ENCODE data around the gene LHX3. TPM values are rescaled to one million over a fixed set of nuclear protein-coding genes. Genes with fewer than 3 reads are reported as not detected.

The LHX3 gene
- polyA plus RNA-seq (ENCODE audit: insufficient read length): not detected
- long read RNA-seq, donor 1: 0 reads
- long read RNA-seq, donor 2: 0 reads
- long read RNA-seq, donor 3: 0 reads
- long read RNA-seq, donor 4: 0 reads
- long read RNA-seq, donor 5: 0 reads
- long read RNA-seq, donor 6: 0 reads
- long read RNA-seq, donor 7: 0 reads
- long read RNA-seq, donor 8: 0 reads

- peak; percentile 34 for DNase-seq
These were observed at the start of gene LHX3 for GRCh38 chr9:136204838-136205706. Gene LHX3 (minus strand): TSS chr9:136205128. CDS start chr9:136205012, 116 bp downstream.

- DNase-seq: no peak
These were observed 48.6 kb upstream of the LHX3 start for GRCh38 chr9:136253246-136254130.

GRCh38 chr9:136252846-136253245 is 47.9 kb upstream of the LHX3 start:
- DNase-seq: no peak

- no peak for DNase-seq
These were observed 47.4 kb upstream of the LHX3 start for GRCh38 chr9:136252281-136252680.

DNA sequence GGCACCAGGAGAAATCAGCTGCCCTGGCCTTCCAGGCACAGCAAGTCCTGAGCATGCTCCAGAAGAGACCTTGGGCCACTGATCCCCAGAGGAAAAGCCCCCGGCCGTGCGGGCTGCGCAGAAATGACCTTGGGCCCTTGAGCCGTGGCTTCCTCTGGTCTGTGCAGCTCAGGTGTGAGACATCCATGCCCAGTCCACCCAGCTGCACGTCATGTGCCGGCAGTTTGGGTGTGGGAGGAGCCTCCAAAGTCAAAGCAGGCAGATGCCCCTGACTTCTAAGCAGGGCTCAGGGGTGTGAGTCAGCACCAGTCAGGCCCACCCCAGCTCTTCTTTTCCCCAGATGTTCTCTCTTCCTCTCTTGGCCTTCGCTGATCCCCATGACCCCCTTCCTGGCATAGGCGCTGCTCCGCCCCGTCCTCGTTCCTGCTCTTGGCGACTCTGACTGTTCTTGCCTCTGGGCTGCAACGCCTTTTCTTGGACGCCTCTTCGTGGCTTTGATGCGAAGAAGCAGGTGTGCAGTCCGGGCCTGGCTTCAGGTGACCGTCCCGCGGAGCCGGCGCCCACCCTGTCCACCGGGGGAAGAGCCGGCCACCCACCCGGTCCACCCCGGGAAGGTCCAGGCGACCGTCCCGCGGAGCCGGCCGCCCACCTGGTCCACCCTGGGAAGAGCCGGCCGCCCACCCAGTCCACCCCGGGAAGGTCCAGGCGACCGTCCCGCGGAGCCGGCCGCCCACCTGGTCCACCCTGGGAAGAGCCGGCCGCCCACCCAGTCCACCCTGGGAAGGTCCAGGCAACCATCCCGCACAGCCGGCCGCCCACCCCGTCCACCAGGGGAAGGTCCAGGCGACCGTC is 46.6 kb upstream of the LHX3 start:
- no peak for DNase-seq

DNA sequence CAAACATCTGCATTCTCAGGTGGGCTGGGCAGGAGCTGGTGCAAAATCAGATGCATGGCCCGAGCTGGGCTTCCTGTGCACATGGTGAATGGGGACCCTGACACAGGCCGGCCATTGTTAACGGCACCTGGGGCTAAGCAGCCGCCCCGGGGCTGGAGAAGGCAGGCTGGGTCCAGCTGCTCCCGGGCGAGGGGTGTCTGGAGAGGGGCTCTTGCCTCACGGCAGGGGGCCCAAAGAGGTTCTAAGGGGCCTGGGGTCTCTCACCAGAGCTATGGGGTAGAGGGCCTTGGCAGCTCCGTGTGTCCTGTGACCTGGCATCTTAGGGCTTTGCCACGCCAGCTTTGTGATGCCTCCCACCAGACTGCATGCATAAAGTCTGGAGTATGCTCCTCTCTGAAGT is 45.7 kb upstream of the LHX3 start:
- no peak for DNase-seq

DNA sequence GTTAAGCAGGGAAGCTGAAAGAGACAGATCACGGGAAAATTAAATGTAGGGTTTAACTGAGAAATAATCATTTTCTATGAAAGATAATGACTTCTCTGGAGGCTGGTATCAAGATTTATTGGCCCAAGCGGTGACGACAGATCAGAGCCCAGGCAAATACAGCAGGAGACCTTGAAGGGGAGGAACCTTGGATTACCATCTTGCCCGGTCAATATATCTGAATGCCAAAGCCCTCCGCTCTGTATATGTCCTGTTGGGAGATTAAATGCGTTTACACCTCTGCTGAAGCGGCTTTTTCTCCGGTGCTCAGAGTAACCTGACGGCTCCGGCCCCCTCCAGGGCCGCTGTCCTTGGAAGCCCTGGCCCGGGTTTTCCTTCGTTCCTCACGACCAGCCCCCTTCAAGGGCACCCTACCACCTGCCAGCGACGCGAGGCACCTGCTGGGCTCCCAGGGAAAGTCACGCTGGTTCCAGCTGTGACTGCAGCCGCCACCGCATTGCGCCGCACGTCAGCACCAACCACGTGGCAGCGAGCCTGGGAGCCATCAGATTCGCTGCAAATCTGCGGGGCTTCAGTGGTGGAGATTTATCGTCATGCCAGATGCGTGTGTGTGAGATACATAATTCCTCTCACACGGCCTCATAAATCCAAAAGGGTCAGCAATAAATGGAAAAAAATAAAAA is 45.1 kb upstream of the LHX3 start:
- no peak for DNase-seq

DNA sequence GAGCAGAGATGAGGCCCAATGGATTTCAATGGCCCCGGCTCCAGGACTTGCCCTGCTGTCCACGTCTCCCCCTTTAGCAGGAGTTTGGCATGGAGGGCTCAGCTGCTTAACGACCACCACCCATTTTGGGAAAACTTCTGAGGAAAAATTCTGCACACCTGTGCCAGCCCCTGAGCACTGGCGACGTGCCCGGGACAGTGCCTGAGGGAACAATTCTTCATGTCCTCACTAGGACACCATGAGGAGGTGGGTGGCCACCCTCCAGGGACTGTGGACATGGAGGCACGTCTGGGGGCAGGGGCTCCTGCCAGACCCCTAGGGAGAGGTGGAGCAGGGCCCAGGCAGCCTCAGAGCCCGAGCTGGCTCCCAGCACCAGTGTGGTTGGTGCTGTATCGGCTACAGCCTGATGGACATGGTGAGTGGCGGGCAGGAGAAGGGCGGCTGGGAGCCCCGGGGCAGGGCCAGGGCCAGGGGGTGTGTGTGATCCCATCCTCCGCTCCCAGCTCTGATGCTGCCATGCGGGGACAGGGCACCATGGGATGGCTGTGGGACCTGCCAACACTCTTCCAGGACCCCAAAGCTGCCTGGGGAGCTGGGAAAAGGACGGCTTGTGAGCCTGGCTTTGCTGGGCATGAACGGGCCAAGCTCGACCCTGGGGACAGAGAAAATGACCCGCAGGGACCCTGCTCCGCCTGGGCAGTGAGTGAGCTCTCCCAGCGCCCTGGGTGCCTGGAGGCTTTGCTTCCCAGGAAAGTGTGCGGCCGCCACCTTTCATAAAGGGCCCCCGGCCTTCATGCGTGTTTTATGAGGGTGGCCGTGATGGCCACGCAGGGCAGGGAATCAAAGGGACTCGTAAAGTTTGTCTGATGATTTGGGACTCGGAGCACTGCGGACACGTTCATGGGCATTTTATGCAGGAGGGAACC is 44.3 kb upstream of the LHX3 start:
- no peak for DNase-seq

- DNase-seq: no peak
These were observed 43.2 kb upstream of the LHX3 start for GRCh38 chr9:136247947-136248637.

DNA sequence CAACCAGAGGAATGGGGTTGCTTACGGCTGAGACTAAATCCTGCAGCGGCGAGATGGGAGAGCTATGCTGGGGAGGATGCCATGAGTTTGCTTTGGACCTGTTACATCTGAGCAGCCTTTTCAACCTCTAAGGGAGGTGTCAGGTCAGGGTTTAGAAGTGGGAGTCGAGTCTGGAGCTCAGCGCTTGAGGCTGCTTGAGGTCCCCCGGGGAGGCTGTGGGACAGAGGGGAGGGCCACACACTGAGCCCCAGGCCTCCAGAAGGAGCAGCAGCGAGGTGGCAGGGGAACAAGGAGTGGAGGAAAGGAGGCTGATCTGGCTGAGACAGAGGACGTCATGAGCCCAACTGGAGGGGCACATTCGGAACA is 42.6 kb upstream of the LHX3 start:
- DNase-seq: no peak

DNA sequence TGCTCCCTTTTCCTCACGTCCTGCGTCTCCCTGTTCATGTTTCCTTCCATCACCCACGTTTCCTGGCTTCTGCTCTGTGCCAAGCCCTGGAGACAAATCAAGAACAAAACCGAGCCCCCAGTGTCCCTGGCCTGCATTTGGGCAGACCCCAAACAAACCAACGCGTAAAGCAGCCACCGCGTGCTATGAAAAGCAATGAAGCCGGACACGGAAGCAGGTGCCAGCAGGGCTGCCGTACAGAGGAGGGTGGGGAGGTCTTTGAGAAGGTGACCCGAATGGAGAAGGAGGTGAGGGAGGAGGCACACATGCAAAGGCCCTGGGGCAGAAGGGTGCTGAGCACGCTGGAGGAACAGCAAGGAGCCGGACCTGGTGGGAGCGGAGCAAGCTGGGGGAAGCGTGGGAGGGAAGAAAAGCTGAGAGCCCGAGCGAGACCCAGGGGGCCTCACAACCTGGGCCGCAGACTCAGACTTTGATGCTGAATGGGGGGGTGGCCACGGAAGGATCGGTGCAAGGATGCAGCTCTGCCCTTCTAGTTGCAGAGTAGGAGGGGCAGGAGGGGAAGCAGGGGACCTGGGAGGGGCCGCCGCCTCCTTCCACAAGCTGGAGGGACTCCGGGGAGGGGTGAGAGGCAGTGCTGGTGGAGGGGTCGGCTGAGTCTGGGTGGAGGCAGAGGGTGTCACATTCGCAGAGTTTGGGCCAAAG is 42.1 kb upstream of the LHX3 start:
- DNase-seq: no peak

- DNase-seq: no peak
These were observed 40.6 kb upstream of the LHX3 start, which contains the start of gene QSOX2 for GRCh38 chr9:136245219-136246150. Gene QSOX2 (minus strand): TSS chr9:136245812. CDS start chr9:136245803, 9 bp downstream.

DNA sequence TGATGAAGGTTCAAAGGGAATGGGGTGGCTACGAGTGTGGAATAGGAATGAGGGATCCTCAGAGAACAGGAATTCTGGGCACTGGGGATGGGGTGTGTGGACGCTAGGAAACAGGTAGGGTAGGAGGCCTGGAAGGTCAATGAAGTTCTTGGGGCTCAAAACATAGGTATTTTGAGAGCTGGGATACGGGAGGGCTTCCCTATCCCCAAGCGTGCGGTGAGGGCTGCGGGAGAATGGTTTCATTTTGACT is 40.0 kb upstream of the LHX3 start:
- DNase-seq: no peak

GRCh38 chr9:136244122-136244968 is 39.4 kb upstream of the LHX3 start:
- peak; percentile 65 for DNase-seq

GRCh38 chr9:136243631-136244030 is 38.7 kb upstream of the LHX3 start:
- DNase-seq: no peak

- DNase-seq: no peak
These were observed 38.1 kb upstream of the LHX3 start for GRCh38 chr9:136242918-136243525.
